Colonic mucosa (tissue), 4 donors: ENCODE measurements around the gene OXSR1. TPM values are rescaled to one million over a fixed set of nuclear protein-coding genes. Genes with fewer than 3 reads are reported as not detected.
A peak's percentile ranks its signal among the peaks of the same experiment; 100 is the strongest.
"Not testable (repeated sequence)": the region's sequence is repeated elsewhere in the genome, so short reads cannot be mapped to it uniquely, and the experiment has no call there.

Experiments used
- DNase-seq: peaks from one replicate; pipeline ENCODE4 v3.0.0-alpha.2; 2020
- H3K27ac ChIP-seq: fragments of 200-600 bp; one replicate; pipeline ENCODE4 v1.8.0; 2021
- H3K27me3 ChIP-seq: fragments of 200-600 bp; one replicate; pipeline ENCODE4 v1.8.0; 2021
- H3K36me3 ChIP-seq: fragments of 200-600 bp; one replicate; pipeline ENCODE4 v1.8.0; 2021
- H3K4me1 ChIP-seq: fragments of 200-600 bp; one replicate; pipeline ENCODE4 v1.8.0; 2021; ENCODE audit warnings: mild to moderate bottlenecking
- H3K4me3 ChIP-seq: fragments of 200-600 bp; one replicate; pipeline ENCODE4 v1.8.0; 2021
- H3K9ac ChIP-seq, 2 donors: one replicate each; pipeline ENCODE4 v1.7.0; 2013; ENCODE audit warnings: control low read depth in 2 of 2, low read depth in 2 of 2, low read length in 2 of 2
- H3K9me3 ChIP-seq: fragments of 200-600 bp; one replicate; pipeline ENCODE4 v1.8.0; 2021
- CTCF ChIP-seq: fragments of 200-600 bp; IDR thresholded peaks from one replicate; pipeline ENCODE4 v1.8.0; 2022; ENCODE audit warnings: antibody characterized with exemption, mild to moderate bottlenecking
- intact Hi-C: fragments of 100-400 bp; cut with DNase I; formaldehyde crosslinking; loops from one replicate; pipeline ENCODE4 v1.14.1; 2022
- total RNA-seq, 2 donors: library from RNA; stranded (reverse); fragmentation: NEBNext Ultra II Directional in 1 of 2; extraction: Animal tissue kit (Norgen Biotek cat#: 25700) in 1 of 2; gene quantifications; one replicate each; pipeline ENCODE4 v1.2.1, GENCODE V29; 2021
- donor health status: healthy.
- donor health status: DM: no; HTN: no; CAD: no.
- donor health status: DM: no; HTN: no; CAD: no.

OXSR1 gene
- total RNA-seq, 2 donors from 2014 or later: 32.0 to 57.3 TPM

GRCh38 chr3:38154625-38155255 lies 10.6 kb upstream of the OXSR1 start:
- H3K27me3 ChIP-seq: no peaks in the 10 kb centered on the region
- no peak overlapping the region for H3K9ac ChIP-seq
- DNase-seq: peak; percentile 63
- intact Hi-C loops: no loop called here
- H3K4me1 ChIP-seq: no peaks in the 10 kb centered on the region
- H3K27ac ChIP-seq: no peak overlapping the region
- H3K36me3 ChIP-seq: no peaks in the 10 kb centered on the region
- H3K4me3 ChIP-seq: no peak overlapping the region
- no peak for TF ChIP-seq CTCF
- H3K9me3 ChIP-seq: no peaks in the 10 kb centered on the region

- H3K27me3 ChIP-seq: no peaks in the 10 kb centered on the region
These were observed 9.5 kb upstream of the OXSR1 start for GRCh38 chr3:38155825-38156224.

GRCh38 chr3:38157117-38157516 lies 8.2 kb upstream of the OXSR1 start:
- intact Hi-C loops: no loop called here

More at GRCh38 chr3:38155825-38156224, 9.5 kb upstream of the OXSR1 start:
- no peak for DNase-seq
- Histone ChIP-seq H3K9me3 (no peaks in the 10 kb centered on the region), H3K4me3 (no peak overlapping the region), H3K27ac (no peak overlapping the region), H3K9ac (no peak overlapping the region), H3K4me1 (no peaks in the 10 kb centered on the region), H3K36me3 (no peaks in the 10 kb centered on the region)
- TF ChIP-seq CTCF: no peak
- intact Hi-C loops: no loop called here

GRCh38 chr3:38157595-38157994 lies 7.7 kb upstream of the OXSR1 start:
- H3K9ac ChIP-seq: no peak overlapping the region
- no peaks in the 10 kb centered on the region for H3K4me1 ChIP-seq
- DNase-seq: no peak
- no peaks in the 10 kb centered on the region for H3K27me3 ChIP-seq
- no peak overlapping the region for H3K4me3 ChIP-seq
- no peak for TF ChIP-seq CTCF
- H3K9me3 ChIP-seq: no peaks in the 10 kb centered on the region
- no peaks in the 10 kb centered on the region for H3K36me3 ChIP-seq
- H3K27ac ChIP-seq: no peak overlapping the region
- intact Hi-C loops: no loop called here

More at GRCh38 chr3:38157117-38157516, 8.2 kb upstream of the OXSR1 start:
- no peak overlapping the region for H3K9ac ChIP-seq
- no peaks in the 10 kb centered on the region for H3K4me1 ChIP-seq
- H3K27ac ChIP-seq: no peak overlapping the region
- no peaks in the 10 kb centered on the region for H3K27me3 ChIP-seq
- no peak for TF ChIP-seq CTCF
- no peak overlapping the region for H3K4me3 ChIP-seq
- DNase-seq: no peak
- no peaks in the 10 kb centered on the region for H3K36me3 ChIP-seq
- H3K9me3 ChIP-seq: no peaks in the 10 kb centered on the region

- intact Hi-C loops: no loop called here
- no peaks in the 10 kb centered on the region for H3K27me3 ChIP-seq
- H3K36me3 ChIP-seq: no peaks in the 10 kb centered on the region
- no peaks in the 10 kb centered on the region for H3K4me1 ChIP-seq
- H3K4me3 ChIP-seq: no peak overlapping the region
- H3K9me3 ChIP-seq: no peaks in the 10 kb centered on the region
- H3K27ac ChIP-seq: no peak overlapping the region
- no peak for TF ChIP-seq CTCF
- H3K9ac ChIP-seq: no peak overlapping the region
- DNase-seq: no peak
These were observed 6.9 kb upstream of the OXSR1 start for GRCh38 chr3:38158472-38158871.

GRCh38 chr3:38160704-38161103 lies 4.6 kb upstream of the OXSR1 start:
- H3K9me3 ChIP-seq, H3K27ac ChIP-seq, intact Hi-C loops, H3K4me1 ChIP-seq, H3K36me3 ChIP-seq, DNase-seq, H3K9ac ChIP-seq, H3K4me3 ChIP-seq, H3K27me3 ChIP-seq: not testable (repeated sequence)
